ENCODE results near the gene POU3F1.
A peak's percentile ranks its signal among the peaks of the same experiment; 100 is the strongest.
"Not testable (repeated sequence)": the region's sequence is repeated elsewhere in the genome, so short reads cannot be mapped to it uniquely, and the experiment has no call there.

The POU3F1 gene

DNA sequence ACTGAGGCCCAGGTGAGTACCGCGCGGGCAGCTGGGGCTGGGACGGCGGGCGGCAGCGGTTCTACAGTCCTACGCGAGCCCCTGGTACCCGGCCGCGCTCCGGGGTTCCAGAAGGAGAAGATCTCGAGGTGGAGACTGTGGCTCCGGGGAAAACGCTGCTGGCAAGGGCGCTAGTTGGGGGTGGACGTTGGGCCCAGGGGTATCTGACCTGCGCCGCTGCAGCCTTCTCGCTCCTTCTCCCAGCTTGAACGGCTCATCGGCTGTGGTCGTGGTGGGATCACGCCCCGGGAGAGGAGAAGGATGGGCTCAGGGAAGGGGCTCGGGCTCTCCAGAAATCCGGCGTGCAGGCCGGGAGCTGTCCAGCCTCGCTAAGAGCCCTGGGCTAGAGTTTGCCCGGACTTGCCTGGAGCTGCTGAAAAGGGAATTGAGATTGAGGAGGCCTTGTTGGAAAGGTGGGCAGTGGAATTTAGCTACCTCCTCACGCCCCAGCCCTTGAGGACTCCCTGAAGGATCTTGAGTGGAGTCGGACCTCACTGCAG is 1.1 kb upstream of the POU3F1 start:
- no peak for DNase-seq (ENCODE audit: low spot score)

DNA sequence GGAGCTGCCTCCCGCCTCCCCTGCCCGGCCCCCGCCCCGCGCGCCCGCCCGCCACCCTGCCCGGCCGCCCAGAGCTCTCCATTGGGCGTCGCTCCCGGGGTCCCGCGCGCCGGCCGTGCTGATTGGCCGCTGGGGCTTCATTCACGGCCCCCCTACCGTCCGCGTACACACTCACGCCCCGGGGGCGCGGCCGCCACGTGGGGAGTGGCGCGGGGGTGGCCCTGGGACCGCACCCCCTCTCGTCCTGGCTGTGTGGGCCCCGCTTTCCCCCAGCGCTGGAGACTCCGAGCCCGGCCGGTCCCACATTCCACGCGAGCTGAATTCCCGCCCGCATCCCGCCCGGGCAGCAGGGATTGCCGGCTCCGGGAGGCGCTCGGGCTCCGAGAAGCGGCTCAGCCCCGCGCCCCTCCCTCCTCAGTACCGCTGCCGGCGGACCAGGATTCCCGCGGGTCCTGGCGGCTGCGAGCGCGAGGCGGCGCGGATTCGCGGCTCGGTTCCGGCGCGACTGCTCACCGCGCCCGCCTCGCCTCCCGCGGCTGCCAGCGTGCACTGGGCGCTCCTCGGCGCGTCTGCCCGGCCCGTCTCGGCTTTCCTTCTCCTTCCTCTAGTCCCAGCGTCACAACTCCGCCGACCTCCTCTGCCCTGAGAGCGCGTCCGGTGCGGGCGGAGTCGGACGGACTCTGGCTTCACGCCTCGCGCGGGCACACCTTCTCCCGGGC is 450 bp upstream of the POU3F1 start:
- DNase-seq (ENCODE audit: low spot score): peak; percentile 75

DNA sequence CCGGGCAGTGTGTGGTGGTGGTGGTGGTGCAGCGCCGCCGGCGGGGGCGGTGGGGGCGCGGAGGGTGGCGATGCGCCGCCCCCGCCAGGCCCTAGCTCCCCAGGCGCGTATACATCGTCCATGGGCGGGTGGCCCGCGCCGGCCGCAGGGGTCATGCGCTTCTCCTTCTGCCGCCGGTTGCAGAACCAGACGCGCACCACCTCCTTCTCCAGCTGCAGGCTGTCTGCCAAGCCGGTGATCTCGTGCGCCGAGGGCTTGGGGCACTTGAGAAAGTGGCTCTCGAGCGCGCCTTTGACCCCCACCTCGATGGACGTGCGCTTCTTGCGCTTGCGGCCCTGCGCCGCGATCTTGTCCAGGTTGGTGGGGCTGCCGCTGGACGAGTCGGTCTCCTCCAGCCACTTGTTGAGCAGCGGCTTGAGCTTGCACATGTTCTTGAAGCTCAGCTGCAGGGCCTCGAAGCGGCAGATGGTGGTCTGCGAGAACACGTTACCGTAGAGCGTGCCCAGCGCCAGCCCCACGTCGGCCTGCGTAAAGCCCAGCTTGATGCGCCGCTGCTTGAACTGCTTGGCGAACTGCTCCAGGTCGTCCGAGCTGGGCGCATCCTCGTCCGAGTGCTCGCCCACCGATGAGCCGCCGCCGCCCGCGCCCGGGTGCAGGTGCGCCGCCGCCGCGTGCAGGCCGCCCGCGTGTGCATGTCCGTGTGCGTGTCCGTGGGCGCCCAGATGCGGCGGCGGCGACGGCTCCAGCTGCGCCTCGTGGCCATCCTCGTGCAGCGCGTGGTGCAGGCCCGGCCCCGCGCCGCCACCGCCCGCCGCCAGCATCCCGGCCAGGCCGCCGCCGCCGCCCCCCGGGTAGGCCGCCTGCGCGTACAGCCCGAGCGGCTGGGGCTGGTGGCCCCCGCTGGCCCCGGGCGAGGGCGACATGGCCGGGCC is 926 bp downstream of the POU3F1 start:
- no peak for DNase-seq (ENCODE audit: low spot score)

DNA sequence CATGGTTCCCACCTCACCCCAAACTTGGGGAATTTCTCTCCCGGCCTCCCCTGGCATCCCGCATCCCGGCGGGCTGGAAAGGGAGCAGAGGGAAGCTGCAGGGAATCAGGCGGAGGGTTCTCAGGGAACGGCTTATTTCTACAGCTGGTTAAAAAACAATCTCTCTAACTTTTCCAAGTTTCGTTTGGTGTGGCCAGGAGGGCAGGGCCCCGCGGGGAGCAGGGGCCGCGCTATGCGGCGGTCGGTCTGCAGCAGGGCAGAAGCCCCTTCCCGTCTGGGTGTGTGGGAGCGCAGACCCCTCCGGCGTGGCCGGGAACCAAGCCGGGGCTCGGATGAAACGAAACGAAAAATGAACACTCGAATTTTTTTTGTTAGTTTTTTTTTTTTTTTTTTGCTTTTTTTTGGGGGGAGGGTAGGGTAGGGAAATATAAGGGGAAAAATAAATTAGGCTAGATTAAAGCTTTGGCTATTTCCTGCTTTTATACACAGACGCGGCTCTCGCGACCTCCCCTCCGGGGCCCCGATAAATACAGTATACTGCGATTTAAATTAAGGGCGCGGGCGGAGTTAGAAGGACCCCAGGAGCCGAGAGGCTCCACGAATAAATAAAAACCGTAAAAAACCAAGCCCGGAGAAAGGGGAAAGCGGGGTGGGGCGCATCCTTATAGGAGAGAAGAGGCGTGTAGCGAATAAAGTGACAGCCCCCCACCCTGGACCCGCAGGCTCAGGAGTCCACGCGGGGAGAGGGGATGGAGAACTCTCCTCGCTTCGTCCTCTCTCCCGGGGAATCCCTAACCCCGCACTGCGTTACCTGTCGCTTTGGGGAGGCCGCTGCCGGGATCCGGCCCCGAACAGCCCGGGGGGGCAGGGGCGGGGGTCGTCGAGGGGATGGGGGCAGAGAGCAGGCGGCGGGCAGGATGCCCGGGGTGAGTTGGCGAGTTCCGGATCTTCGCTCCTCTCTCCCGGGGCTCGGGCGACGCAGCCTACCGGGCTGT is 2.1 kb downstream of the POU3F1 start:
- DNase-seq (ENCODE audit: low spot score): no peak

DNA sequence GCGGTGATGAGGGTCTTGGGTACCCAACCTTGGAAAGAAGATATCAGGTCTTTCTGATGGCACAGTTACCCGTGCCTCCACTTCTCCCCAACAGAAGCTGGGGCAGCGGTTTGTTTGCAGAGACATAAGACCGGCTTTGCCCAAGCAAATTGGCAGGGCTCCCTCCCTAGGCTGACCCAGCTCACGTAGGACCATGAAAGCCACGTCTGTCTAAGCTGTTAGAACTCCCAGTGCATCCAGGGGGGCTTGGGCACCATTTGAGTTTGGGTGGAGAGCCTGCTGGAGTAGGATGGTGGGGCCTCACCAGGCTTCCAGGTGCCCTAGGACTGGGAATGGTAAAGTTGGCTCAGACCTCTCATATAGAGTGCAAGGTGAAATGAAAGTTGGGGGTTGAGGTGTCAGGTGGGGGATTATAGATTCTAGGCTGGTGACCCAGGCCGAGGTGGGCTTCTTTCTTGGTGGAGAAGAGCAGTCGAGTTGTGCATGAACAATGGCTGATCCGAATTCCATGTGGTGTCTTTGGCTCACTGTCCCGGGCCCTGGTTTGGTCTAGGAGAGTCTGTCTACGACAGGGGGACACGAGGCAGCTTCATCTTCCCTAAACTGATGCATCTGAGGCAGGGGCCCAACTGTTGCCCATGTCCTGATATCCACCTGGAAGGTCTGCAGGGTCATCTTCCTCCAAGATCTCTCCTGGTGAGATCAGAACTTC is 3.4 kb downstream of the POU3F1 start:
- DNase-seq (ENCODE audit: low spot score): no peak

DNA sequence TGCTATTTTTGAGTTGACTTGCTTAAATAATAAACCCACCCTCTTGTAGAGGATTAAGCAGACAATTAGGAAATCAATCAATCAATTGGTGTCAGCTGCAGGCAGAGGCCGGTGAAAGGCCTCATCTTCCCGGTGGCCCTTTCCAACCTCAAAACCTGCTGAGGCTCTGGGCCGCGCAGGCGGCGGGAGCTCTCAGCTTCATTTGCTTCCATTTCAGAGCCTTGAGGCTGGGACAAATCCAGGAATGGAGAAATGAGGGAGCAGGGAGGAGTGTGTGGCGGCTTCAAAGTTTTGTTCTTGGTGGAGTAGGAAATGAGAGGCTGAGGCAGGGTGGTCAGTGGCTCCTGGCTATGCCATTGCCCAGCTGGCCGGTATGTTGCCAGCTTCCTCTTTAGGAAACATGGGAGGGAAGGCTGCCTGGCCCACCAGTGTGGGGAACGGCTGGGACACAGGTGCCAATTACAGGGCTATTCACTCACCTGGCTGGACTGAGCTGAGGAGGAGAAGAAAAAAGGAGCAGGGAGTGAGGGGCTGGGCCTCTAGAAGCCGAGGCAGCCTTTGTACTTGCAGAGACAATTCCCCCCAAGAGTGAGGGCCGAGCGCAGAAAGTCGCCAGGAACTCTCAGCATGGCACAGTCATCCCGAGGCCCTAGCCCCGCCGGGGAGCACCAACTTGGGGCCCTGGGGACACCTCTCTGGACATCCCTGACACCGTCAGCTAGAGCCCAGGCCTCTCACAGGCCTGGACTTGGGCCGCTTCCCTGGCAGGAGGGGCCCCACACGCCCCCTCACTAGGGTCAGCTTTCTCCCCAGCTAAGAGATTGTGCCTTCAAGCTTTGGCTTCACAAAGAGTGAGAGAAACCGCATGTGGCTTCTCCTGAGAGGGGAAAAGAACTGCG is 4.4 kb downstream of the POU3F1 start:
- DNase-seq (ENCODE audit: low spot score): no peak

DNA sequence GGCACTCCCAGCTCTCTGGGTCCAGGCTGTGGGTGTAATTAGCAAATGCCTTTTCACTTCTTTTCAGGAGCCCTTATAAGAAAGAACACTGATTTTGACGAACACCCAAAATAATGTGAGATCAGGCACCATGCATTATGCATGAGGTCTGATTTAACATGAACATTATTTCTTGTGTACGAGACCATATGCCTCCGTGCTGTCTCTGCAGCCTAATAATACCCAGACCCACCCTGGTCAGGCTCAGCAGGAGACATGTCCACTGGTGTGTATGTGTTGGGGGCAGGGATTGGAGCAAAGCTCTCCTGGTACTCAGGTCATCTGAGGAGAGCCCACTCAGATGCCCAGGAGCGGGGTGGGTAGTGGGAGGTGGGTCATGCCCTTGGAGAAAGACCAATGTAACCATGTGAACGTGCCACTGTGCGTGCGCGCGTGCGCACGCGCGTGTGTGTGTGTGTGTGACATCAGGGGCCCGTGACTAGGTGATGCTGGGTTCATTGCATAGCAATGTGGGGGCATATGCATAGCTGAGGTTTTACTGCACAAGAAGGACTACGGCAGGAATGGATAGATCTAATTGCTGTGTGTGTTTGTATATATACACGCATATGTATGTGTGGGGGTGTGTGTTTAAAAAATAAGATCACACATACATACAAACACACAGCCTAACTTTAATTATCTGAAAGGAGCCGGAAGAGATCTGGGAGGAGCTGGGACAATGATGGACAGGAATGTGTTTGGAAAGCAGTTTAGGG is 7.1 kb downstream of the POU3F1 start:
- DNase-seq (ENCODE audit: low spot score): no peak

DNA sequence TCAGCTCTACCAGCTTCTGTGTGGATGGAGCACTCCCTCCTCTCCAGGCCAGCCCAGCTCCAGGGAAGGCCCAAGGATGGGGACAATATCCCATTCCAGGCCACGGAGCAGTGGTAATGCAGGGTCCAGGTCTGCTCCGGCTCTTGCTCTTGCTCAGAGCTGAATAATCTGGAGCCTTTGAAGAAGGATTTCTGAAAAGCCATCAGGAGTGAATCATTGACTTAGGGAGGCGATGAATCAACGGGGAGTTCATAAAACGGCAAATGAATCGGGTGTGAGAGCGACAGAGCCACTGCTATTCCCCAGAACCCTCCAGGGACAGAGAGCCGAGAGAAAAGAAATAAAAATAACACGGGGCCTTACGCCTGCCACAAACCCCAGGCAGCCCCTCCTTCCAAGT is 7.7 kb downstream of the POU3F1 start:
- no peak for DNase-seq (ENCODE audit: low spot score)

DNA sequence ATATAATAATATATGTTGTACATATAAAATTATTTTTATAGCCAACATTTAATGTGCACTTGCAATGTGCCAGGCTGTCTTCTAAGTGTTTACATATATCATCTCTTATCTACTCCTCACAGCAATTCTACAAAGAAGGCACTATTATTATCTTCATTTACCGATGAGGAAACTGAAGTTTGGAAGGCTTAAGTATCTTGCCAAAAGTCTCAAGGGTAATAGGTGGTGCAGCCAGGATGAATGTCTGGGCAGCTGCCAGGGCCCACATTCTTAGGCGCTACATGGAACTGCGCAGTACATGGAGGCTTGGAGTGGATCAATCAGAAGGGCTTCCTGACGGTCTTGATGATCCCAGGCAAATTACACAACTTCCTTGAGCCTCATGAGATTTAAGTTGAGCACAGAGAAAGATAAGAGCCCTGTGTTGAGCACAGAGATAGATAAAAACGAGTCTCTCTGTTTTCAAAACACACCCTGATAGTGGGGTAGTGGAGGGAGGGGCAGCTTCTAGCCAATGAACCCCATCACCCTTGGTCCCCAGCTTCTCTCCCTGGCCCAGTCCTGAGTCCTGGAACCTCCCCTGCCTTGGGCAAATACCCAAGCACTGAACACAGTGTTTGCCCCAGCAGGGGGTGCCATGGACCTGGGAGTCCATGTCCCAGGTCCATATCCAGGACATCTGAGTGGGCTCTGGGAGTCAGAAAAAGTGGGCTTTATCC is 9.2 kb downstream of the POU3F1 start:
- no peak for DNase-seq (ENCODE audit: low spot score)

DNA sequence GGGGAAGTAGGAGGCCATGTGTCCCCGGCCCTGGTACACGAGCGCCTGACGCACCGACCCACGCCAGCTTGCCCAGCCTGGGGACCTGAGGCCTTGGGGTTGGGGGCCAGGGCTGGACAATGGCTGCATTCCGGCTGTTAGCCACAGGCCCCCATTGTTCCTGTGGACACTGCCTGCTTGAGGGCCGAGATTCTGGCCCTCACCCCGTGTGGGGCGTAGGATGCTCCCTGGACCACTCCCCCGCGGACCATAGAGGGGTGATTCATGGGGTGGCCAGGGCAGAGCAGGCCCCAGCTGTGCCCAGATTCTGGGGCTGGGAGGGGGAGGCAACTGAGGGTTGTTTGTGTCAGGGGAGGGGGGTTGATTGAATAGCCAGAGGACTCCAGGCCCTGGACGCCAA is 11.7 kb downstream of the POU3F1 start:
- no peak for DNase-seq (ENCODE audit: low spot score)

DNA sequence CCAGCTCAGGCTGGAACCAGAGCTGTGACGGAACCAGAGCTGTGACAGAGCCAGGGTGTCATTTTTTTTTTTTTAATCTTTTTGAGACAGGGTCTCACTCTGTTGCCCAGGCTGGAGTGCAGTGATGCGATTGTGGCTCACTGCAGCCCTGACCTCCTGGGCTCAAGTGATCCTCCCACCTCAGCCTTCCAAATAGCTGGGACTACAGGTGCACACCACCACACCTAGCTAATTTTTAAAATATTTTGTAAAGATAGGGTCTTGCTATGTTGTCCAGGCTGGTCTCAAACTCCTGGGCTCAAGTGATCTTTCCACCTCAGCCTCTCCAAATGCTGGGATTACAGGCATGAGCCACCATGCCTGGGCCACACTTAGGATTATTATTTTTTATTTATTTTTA is 13.6 kb downstream of the POU3F1 start:
- DNase-seq (ENCODE audit: low spot score): not testable (repeated sequence)

DNA sequence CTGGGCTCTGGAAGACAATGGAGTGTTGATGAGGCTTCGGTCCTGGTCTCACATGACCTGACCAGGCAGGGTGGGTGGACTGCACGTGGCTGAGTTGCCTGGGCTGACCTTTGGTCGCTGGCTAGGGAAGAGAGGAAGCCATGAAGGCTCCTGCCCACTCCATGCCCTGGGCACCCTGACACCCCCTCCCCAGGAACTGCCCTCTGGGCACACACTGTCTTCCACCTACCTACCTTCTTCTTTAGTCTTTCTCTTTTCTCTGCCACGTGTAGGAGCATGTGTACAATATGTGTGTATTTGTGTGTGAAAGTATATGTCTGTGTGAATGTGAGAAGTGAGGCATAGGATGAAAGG is 15.1 kb downstream of the POU3F1 start:
- no peak for DNase-seq (ENCODE audit: low spot score)

DNA sequence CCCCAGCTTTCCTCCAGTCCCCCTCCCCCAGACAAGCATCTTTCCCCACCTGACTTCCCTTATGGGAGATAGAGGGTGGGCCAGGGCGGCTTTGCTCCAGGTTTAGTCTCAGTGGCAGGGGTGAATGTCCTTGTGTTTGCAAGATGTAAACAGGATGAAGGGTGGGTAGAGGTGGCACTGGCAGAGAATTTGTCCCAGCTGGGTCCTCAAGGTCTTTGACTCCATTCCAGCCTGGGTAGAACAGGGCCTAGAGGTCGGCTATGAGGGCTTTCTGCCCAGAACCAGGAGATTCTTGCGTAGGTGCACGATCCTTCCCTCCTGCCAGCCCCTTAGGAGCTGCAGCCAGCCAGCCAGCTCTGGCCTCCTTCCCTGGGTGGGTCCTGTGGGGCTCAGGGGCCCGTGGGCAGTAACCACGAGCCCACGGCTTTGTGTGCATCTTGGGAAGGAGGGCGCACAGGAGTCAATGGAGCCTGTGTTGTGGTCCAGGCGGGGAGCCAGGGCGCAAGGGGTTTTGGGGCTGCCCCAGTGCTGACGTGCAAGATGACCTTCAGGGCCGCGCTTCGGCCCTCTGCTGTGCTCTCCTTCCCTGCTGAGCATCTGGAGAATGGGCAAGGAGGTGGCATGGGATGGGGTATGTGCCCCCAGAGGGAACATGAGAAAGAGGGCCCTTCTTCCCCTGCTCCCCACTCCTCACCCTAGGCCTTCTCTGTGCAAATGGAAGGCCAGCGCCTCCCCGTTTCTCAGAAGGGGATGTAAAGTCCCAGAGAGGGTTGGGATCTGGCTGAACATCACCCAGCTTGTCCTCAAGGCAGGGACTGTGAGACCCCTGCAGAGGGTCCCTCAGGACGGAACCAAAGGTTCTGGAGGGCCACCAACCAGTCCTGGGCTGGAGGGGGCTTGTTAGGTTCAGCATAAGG is 15.7 kb downstream of the POU3F1 start:
- DNase-seq (ENCODE audit: low spot score): no peak

DNA sequence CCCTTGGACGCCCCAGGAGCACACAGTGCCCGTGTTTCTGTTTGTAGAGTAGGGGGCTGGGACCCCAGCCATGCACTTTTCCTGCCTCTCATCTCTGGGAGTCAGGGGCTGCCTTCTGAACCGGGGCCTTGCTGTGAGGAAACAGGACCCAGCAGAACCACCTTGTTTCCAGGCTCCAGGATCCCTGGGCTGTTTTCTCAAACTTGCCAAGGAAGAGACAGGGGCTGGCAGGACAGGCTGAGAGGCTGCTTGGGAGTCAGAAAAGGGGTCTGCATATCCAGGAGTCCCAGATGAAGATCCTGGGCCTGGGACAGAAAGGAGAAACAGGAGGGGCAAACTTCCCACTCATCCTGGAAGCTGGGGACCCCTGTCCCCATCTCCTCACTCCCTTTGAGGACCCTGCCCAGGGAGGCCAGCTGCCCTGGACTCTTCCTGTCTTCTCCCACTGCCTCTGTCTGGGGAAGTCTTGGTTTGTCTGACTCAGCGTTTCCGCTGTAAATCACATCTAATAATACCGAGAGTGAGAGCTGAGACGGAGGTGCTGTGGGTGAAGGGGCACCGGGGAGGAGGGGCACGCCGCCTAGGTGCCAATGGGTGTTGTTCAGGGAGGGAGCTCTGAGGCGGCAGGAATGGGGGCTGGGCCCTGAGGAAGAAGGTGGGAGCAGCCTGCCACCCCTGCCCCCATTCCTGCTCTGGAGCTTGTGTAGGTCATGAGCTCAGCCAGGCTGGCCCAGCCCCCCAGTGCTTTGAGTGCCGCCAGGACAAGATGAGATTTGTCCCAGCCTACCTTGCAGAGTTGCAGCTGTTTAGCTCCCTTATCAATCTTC is 16.7 kb downstream of the POU3F1 start:
- DNase-seq (ENCODE audit: low spot score): peak; percentile 94

DNA sequence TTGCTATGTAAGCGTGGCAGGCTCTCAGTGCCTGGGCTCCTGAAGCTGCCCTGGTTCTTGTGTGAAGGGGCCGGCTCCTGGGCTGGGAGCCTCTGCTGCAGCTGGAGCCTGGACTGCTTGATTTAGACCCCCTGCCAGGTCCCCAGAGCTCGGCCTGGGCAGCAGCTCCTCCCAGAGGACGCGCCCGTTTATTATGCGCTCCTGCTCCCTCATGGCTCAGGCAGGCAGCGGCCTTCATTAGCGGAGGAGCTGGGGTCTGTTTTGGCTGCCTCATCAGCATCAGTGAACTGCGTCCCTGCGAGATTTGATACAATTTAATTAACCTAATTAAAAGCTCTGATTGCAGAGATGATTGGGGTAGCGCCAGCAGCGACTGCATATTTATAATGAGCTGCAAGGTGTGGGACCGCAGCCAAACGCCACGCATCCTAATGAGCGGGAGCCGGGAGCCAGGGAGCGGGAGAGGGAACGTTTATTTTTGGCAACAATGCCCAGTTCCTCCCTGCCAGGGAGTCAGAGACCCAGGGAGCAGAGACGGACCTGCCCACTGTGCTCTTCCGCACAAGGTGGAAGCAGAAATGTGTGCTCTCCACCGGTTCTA is 17.4 kb downstream of the POU3F1 start:
- no peak for DNase-seq (ENCODE audit: low spot score)

DNA sequence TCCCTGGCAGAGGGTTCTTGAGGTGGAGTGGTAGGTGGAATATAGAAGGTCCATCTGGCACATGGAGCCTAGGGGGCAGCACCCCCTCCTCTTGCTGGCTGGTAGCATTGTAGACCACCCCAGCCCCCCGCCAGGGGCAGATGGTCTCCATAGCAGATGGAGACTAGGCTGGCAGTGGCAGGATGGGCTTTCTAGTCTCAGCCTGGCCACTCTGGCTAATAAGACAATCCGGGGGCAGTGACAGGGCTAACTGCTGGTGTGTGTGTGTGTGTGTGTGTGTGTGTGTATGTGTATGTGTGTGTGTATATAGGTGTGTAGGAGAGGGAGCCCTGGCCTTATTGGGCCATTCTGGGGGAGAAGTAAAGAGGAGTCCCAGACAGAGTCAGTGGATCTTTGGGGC is 17.9 kb downstream of the POU3F1 start:
- DNase-seq (ENCODE audit: low spot score): no peak

All from activated CD4-positive, alpha-beta T cell treated with anti-CD3 and anti-CD28 coated beads, Interleukin-2, Interleukin-4, amounts not matched to agents 100 ng/mL and 50 ng/mL, durations not matched to agents 16 hours and 8 hours (primary cell).